ENCODE data around the gene ANKRD30A.

- TF ChIP-seq CTCF (IDR thresholded peaks at IDR 0.05): no peak
- no peak for TF ChIP-seq POLR2A (IDR thresholded peaks at IDR 0.05)
Measured at GRCh38 chr10:37236093-37236492, 110.7 kb downstream of the ANKRD30A start.

Measured in uterus (tissue), 2 donors.